GM12878 (cell line): ENCODE data around the gene MSRB2. TPM values are rescaled to one million over a fixed set of nuclear protein-coding genes. Genes with fewer than 3 reads are reported as not detected.

Experiments used
- ATAC-seq: fragments of 200-7000 bp; cut with Tn5 transposase; 3 replicates; pipeline ENCODE4 v1.9.1; 2020; ENCODE audit warnings: mild to moderate bottlenecking, moderate library complexity
- BruUV-seq: library from RNA; stranded (reverse); fragments of 400-500 nt; replicated peaks from 2 replicates; lab custom pipeline; 2021; lab: Mats Ljungman, UMichigan
- CTCF ChIA-PET: fragments of 300-600 bp; sonication (Branson Sonifier 250); formaldehyde crosslinking; extraction: SDS; loops from one replicate; lab custom pipeline; 2021; ENCODE audit warnings: inconsistent platforms; lab: Yijun Ruan, JAX
- POLR2A ChIA-PET: fragments of 350-600 bp; formaldehyde crosslinking; extraction: SDS; loops from one replicate; lab custom pipeline; 2021; ENCODE audit warnings: inconsistent platforms; lab: Charles Lee
- RAD21 ChIA-PET: fragments of 300-600 bp; sonication (Branson Sonifier 250); formaldehyde crosslinking; loops from one replicate; lab custom pipeline; 2023; ENCODE audit warnings: antibody characterized with exemption; ENCODE audit not compliant: unreplicated experiment; lab: Charles Lee
- SMC1A ChIA-PET: fragments of 300-600 bp; sonication (Branson Sonifier 250); formaldehyde crosslinking; loops from one replicate; lab custom pipeline; 2023; ENCODE audit not compliant: unreplicated experiment, uncharacterized antibody; lab: Charles Lee
- DNase-seq: peaks from one replicate; pipeline ENCODE4 v3.0.0-alpha.2; 2011; ENCODE audit warnings: low read depth, low spot score
- FAIRE-seq: peaks from 3 replicates; lab custom pipeline; 2011; peaks lifted over from hg19 to GRCh38; lab: Jason Lieb, UNC
- H2AFZ ChIP-seq: 2 replicates; pipeline ENCODE4 v1.6.0; 2011; ENCODE audit warnings: low read depth, low read length, control low read depth; ENCODE audit not compliant: control insufficient read depth
- H3K27ac ChIP-seq: 2 replicates; pipeline ENCODE4 v1.5.1; 2011; ENCODE audit warnings: control low read depth; ENCODE audit not compliant: control insufficient read depth, insufficient read depth
- H3K27me3 ChIP-seq, 2 experiments: replicated peaks in 1 of 2; 2 replicates each; pipeline versions ENCODE4 v1.6.0 to v1.6.1; 2011; ENCODE audit warnings: low read length in 1 of 2; ENCODE audit not compliant: control insufficient read depth in 2 of 2, insufficient read depth in 2 of 2
- H3K36me3 ChIP-seq, 2 experiments: 2 replicates each; pipeline ENCODE4 v1.5.1; 2011; ENCODE audit warnings: low read length in 1 of 2; ENCODE audit not compliant: control insufficient read depth in 2 of 2, insufficient read depth in 2 of 2
- H3K4me1 ChIP-seq: 2 replicates; pipeline ENCODE4 v1.6.1; 2011; ENCODE audit warnings: mild to moderate bottlenecking, low read length, moderate library complexity, mixed read lengths; ENCODE audit not compliant: control insufficient read depth, insufficient read depth
- H3K4me2 ChIP-seq: 2 replicates; pipeline ENCODE4 v1.6.0; 2011; ENCODE audit warnings: control low read depth; ENCODE audit not compliant: control insufficient read depth, insufficient read depth
- H3K4me3 ChIP-seq: fragments of 200-600 bp; sonication (generic); 2 replicates; pipeline ENCODE4 v1.5.1; 2016
- H3K79me2 ChIP-seq: 2 replicates; pipeline ENCODE4 v1.6.0; 2011; ENCODE audit warnings: low read length; ENCODE audit not compliant: control insufficient read depth, insufficient read depth
- H3K9ac ChIP-seq: 2 replicates; pipeline ENCODE4 v1.8.0; 2011; ENCODE audit warnings: low read length, control low read depth, mixed read lengths; ENCODE audit not compliant: control insufficient read depth, insufficient read depth
- H3K9me3 ChIP-seq: replicated peaks from 3 replicates; pipeline ENCODE4 v1.5.1; 2011; ENCODE audit warnings: mild to moderate bottlenecking, low read length; ENCODE audit not compliant: control insufficient read depth, insufficient read depth
- H4K20me1 ChIP-seq: 2 replicates; pipeline ENCODE4 v1.6.0; 2011; ENCODE audit not compliant: control insufficient read depth, insufficient read depth
- ESRRA ChIP-seq: IDR thresholded peaks from 2 replicates; pipeline ENCODE4 v1.6.1; 2012; ENCODE audit warnings: mild to moderate bottlenecking, low read length, improper control_type of control experiment
- JUND ChIP-seq: IDR thresholded peaks from 2 replicates; pipeline ENCODE4 v1.6.1; 2012; ENCODE audit warnings: low read depth, mild to moderate bottlenecking, low read length, improper control_type of control experiment, moderate library complexity
- MEF2B ChIP-seq: fragments of 450-650 bp; IDR thresholded peaks from 2 replicates; pipeline ENCODE4 v1.6.1; 2018; ENCODE audit warnings: mild to moderate bottlenecking, moderate library complexity; ENCODE audit not compliant: partially characterized antibody, poor library complexity, severe bottlenecking
- MTA2 ChIP-seq: fragments of 450-650 bp; IDR thresholded peaks from 2 replicates; pipeline ENCODE4 v1.6.1; 2016; ENCODE audit warnings: low read depth, mild to moderate bottlenecking, moderate library complexity
- NRF1 ChIP-seq: conservative IDR thresholded peaks from 2 replicates; pipeline ENCODE4 v1.6.1; 2011; ENCODE audit warnings: mild to moderate bottlenecking, low read depth, low read length, improper control_type of control experiment
- YBX1 ChIP-seq: fragments of 450-650 bp; IDR thresholded peaks from 2 replicates; pipeline ENCODE4 v1.6.1; 2016; ENCODE audit warnings: antibody characterized with exemption
- YY1 ChIP-seq: IDR thresholded peaks from 2 replicates; pipeline ENCODE4 v1.6.1; 2011; ENCODE audit warnings: low read depth, mild to moderate bottlenecking, low read length
- WGBS: methylation state at CpG from one replicate; pipeline ENCODE4 v1.1.6; 2016; ENCODE audit warnings: low lambda C conversion rate; ENCODE audit not compliant: insufficient replicate concordance, insufficient coverage; ENCODE audit errors: missing lambda C conversion rate; 5-methylcytosine and 5-hydroxymethylcytosine counted together
- in situ Hi-C: fragments of 300-500 bp; cut with MboI; formaldehyde crosslinking; loops from 9 replicates; pipeline ENCODE4 v1.14.3; 2018; ENCODE audit warnings: mixed read lengths
- intact Hi-C: fragments of 100-400 bp; cut with micrococcal nuclease; formaldehyde crosslinking; loops from one replicate; pipeline ENCODE4 v1.14.2; 2022; ENCODE audit not compliant: unreplicated experiment
- polyA plus RNA-seq, 11 experiments: library from polyadenylated mRNA; depleted of rRNA in 4 of 11; unstranded in 6 of 11; stranded (reverse) in 5 of 11; fragments of >200 nt; fragmentation: Nextera tagmentation in 4 of 11; fragmentation: Illumina TruSeq in 1 of 11; extraction: Ambion mirVana in 4 of 11; extraction: Trizol in 1 of 11; gene quantifications; 1 replicate in 1 of 11; 2 replicates in 10 of 11; pipeline versions ENCODE4 v1.2.1 to v1.2.3, GENCODE V29; 2011 to 2016; ENCODE audit warnings: inconsistent platforms in 2 of 11, missing spikeins in 2 of 11, low read depth in 1 of 11
- total RNA-seq, 4 experiments: library from RNA; depleted of rRNA in 3 of 4; stranded (reverse); fragments of >200 nt in 3 of 4; fragmentation: Illumina TruSeq in 1 of 4; extraction: Trizol in 1 of 4; gene quantifications; 2 replicates each; pipeline versions ENCODE4 v1.2.1 to v1.2.3, GENCODE V29; 2013 to 2021
- TF ChIP-seq, protein P1 (sequence below): fragments of 450-650 bp; formaldehyde crosslinking; IDR thresholded peaks from 2 replicates; pipeline ENCODE4 v1.4.0; 2020; ENCODE audit warnings: mild to moderate bottlenecking, moderate library complexity
- TF ChIP-seq, protein P2 (sequence below): fragments of 450-650 bp; IDR thresholded peaks from 2 replicates; pipeline ENCODE4 v1.6.1; 2017; ENCODE audit warnings: antibody characterized with exemption, mild to moderate bottlenecking, moderate library complexity
- TF ChIP-seq, protein P3 (sequence below): fragments of 450-650 bp; conservative IDR thresholded peaks from 2 replicates; pipeline ENCODE4 v1.6.1; 2017; ENCODE audit warnings: mild to moderate bottlenecking, moderate library complexity
- TF ChIP-seq, protein P4 (sequence below): fragments of 450-650 bp; formaldehyde crosslinking; IDR thresholded peaks from 2 replicates; pipeline ENCODE4 v1.4.0; 2022; ENCODE audit warnings: mild to moderate bottlenecking, moderate library complexity

Gene MSRB2
- total and polyA plus RNA-seq, 10 of the 15 experiments (the other 5 are each of a cell fraction or from before 2014, with no cell fraction given) = 1.5 to 18.6 (median 6.2) TPM

DNA sequence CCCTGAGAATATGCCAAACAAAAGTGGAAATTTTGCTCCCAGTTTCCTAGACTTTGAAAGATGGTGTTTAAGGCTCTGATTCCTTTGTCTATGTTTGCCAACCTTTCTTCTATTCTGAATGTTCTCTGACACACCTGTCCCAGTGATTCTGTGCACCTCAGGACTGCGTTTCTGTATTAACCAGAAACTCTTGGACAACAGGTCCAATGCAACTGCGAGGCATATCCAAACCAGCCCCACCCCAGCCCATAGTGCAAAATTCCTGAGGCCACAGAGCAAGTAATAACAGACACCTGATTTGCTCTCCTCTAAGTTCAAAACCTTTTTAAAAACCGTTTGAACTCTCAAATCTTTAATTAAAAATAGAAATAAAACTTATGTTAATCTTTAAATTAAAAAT, 37.0 kb upstream of the MSRB2 start (continued):
- TF ChIP-seq MTA2 = no peak
- no peak for TF ChIP-seq JUND
- no peak for TF ChIP-seq NRF1
- TF ChIP-seq, protein P1, sequence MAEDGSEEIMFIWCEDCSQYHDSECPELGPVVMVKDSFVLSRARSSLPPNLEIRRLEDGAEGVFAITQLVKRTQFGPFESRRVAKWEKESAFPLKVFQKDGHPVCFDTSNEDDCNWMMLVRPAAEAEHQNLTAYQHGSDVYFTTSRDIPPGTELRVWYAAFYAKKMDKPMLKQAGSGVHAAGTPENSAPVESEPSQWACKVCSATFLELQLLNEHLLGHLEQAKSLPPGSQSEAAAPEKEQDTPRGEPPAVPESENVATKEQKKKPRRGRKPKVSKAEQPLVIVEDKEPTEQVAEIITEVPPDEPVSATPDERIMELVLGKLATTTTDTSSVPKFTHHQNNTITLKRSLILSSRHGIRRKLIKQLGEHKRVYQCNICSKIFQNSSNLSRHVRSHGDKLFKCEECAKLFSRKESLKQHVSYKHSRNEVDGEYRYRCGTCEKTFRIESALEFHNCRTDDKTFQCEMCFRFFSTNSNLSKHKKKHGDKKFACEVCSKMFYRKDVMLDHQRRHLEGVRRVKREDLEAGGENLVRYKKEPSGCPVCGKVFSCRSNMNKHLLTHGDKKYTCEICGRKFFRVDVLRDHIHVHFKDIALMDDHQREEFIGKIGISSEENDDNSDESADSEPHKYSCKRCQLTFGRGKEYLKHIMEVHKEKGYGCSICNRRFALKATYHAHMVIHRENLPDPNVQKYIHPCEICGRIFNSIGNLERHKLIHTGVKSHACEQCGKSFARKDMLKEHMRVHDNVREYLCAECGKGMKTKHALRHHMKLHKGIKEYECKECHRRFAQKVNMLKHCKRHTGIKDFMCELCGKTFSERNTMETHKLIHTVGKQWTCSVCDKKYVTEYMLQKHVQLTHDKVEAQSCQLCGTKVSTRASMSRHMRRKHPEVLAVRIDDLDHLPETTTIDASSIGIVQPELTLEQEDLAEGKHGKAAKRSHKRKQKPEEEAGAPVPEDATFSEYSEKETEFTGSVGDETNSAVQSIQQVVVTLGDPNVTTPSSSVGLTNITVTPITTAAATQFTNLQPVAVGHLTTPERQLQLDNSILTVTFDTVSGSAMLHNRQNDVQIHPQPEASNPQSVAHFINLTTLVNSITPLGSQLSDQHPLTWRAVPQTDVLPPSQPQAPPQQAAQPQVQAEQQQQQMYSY = no peak
- TF ChIP-seq, protein P2, sequence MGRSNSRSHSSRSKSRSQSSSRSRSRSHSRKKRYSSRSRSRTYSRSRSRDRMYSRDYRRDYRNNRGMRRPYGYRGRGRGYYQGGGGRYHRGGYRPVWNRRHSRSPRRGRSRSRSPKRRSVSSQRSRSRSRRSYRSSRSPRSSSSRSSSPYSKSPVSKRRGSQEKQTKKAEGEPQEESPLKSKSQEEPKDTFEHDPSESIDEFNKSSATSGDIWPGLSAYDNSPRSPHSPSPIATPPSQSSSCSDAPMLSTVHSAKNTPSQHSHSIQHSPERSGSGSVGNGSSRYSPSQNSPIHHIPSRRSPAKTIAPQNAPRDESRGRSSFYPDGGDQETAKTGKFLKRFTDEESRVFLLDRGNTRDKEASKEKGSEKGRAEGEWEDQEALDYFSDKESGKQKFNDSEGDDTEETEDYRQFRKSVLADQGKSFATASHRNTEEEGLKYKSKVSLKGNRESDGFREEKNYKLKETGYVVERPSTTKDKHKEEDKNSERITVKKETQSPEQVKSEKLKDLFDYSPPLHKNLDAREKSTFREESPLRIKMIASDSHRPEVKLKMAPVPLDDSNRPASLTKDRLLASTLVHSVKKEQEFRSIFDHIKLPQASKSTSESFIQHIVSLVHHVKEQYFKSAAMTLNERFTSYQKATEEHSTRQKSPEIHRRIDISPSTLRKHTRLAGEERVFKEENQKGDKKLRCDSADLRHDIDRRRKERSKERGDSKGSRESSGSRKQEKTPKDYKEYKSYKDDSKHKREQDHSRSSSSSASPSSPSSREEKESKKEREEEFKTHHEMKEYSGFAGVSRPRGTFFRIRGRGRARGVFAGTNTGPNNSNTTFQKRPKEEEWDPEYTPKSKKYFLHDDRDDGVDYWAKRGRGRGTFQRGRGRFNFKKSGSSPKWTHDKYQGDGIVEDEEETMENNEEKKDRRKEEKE = no peak

DNA sequence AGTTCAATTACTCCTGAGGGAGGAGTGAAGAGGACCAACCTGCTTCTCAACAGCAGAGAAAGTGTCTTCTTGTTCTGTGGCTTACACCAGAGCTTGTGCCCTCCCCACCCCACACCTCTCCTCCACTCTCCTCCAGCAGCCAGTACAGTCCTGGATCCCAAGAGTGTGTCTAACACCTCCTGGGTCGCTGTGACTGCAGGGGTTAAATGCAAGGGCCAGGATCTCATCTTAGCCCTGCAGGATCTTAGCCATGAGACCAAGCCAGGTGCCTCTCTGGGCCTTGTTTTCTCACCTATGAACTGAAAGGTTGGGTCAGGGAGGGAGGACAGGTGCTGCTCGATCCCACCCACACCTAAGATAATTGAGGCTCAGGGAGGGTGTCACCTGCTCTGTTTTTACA, 34.5 kb upstream of the MSRB2 start:
- ChIA-PET RAD21 (no interaction called here), CTCF (interaction anchor here (0.6 kb wide), 1 partner anchor 915 kb away, joined by 4 read pairs; no protein-coding TSS in a partner anchor), SMC1A (no interaction called here), POLR2A (no interaction called here)
- H3K9ac ChIP-seq = no peak overlapping the region
- H3K4me2 ChIP-seq = no peak overlapping the region
- in situ Hi-C loops (no loop called here), intact Hi-C loops (loop anchor here (10.0 kb wide), 1 partner anchor 486 kb away; no protein-coding TSS in a partner anchor)
- H3K4me3 ChIP-seq = no peak overlapping the region
- DNase-seq (no peak), FAIRE-seq (no peak), ATAC-seq (no peak)
- H2AFZ ChIP-seq = no peak overlapping the region
- H3K36me3 ChIP-seq = no peaks in the 10 kb centered on the region
- no peaks in the 10 kb centered on the region for H3K9me3 ChIP-seq
- H4K20me1 ChIP-seq = no peaks in the 10 kb centered on the region
- WGBS = 0% methylated on average over 2 of the region's 2 CpGs
- no peaks in the 10 kb centered on the region for H3K27me3 ChIP-seq
- no TSS peak for BruUV-seq
- no peaks in the 10 kb centered on the region for H3K4me1 ChIP-seq
- no peaks in the 10 kb centered on the region for H3K79me2 ChIP-seq
- no peak overlapping the region for H3K27ac ChIP-seq
- TF ChIP-seq ESRRA = no peak
- TF ChIP-seq YBX1 = no peak
- TF ChIP-seq, protein P3, sequence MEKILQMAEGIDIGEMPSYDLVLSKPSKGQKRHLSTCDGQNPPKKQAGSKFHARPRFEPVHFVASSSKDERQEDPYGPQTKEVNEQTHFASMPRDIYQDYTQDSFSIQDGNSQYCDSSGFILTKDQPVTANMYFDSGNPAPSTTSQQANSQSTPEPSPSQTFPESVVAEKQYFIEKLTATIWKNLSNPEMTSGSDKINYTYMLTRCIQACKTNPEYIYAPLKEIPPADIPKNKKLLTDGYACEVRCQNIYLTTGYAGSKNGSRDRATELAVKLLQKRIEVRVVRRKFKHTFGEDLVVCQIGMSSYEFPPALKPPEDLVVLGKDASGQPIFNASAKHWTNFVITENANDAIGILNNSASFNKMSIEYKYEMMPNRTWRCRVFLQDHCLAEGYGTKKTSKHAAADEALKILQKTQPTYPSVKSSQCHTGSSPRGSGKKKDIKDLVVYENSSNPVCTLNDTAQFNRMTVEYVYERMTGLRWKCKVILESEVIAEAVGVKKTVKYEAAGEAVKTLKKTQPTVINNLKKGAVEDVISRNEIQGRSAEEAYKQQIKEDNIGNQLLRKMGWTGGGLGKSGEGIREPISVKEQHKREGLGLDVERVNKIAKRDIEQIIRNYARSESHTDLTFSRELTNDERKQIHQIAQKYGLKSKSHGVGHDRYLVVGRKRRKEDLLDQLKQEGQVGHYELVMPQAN = no peak
- TF ChIP-seq, protein P4, sequence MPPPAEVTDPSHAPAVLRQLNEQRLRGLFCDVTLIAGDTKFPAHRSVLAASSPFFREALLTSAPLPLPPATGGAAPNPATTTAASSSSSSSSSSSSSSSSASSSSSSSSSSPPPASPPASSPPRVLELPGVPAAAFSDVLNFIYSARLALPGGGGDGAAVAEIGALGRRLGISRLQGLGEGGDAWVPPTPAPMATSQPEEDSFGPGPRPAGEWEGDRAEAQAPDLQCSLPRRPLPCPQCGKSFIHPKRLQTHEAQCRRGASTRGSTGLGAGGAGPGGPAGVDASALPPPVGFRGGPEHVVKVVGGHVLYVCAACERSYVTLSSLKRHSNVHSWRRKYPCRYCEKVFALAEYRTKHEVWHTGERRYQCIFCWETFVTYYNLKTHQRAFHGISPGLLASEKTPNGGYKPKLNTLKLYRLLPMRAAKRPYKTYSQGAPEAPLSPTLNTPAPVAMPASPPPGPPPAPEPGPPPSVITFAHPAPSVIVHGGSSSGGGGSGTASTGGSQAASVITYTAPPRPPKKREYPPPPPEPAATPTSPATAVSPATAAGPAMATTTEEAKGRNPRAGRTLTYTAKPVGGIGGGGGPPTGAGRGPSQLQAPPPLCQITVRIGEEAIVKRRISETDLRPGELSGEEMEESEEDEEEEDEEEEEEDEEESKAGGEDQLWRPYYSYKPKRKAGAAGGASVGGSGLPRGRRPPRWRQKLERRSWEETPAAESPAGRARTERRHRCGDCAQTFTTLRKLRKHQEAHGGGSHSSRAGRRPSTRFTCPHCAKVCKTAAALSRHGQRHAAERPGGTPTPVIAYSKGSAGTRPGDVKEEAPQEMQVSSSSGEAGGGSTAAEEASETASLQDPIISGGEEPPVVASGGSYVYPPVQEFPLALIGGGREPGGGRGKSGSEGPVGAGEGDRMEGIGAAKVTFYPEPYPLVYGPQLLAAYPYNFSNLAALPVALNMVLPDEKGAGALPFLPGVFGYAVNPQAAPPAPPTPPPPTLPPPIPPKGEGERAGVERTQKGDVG (CRISPR knock-in tag) = no peak
- no peak for TF ChIP-seq MEF2B
- no peak for TF ChIP-seq YY1
